Measurements from ENCODE around the gene NDUFAF2. TPM values are rescaled to one million over a fixed set of nuclear protein-coding genes. Genes with fewer than 3 reads are reported as not detected.

Gene NDUFAF2
- total RNA-seq, 1 donor from 2014 or later = 33.8 TPM

Other genes with a start within 250 kb of the NDUFAF2 start
- 19.6 and 21.2 TPM in 2 replicates for gene DEPDC1B, start 245.0 kb upstream of the NDUFAF2 start, total RNA-seq
- gene ELOVL7, start 100.9 kb upstream of the NDUFAF2 start, total RNA-seq = 0.34 and 0.49 TPM in 2 replicates
- gene ERCC8, start 135 bp upstream of the NDUFAF2 start, total RNA-seq = 9.8 and 10.7 TPM in 2 replicates
- 84.0 and 86.7 TPM in 2 replicates for gene SMIM15, start 217.3 kb downstream of the NDUFAF2 start, total RNA-seq